Mammary epithelial cell (primary cell): ENCODE results near the gene ATP11A.

ENCODE experiments used
- EZH2 ChIP-seq: IDR thresholded peaks from 2 replicates; pipeline ENCODE4 v1.6.1; 2012; ENCODE audit warnings: low read length, inconsistent platforms, borderline replicate concordance
- TF ChIP-seq, protein P1 (sequence below), 2 donors: IDR thresholded peaks in 1 of 2; conservative IDR thresholded peaks in 1 of 2; 2 replicates each; pipeline ENCODE4 v1.5.1; 2011 to 2012; ENCODE audit warnings: inconsistent platforms in 2 of 2, low read length in 2 of 2, mild to moderate bottlenecking in 2 of 2, control low read depth in 1 of 2, low read depth in 1 of 2; ENCODE audit not compliant: insufficient read depth in 1 of 2; ENCODE audit errors: extremely low read depth in 1 of 2

DNA sequence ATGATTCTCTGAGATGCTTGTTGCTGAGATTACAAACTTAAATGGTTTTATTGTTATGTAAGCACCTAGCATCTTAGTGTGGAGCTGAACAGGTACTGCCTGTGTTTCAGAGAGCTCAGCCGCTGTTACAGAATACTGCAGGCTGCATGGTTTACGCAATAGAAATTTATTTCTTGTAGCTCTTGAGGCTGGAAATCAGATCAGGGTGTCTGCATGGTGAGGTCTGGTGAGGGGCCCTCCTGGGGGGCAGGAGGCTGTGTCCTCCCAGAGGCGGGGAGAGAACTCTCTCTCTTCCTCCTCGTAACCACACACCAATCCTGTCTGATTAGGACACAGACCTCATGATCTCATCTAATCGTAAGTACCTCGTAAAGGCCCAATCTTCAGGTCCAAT is 13.1 kb downstream of the ATP11A start:
- TF ChIP-seq, protein P1, sequence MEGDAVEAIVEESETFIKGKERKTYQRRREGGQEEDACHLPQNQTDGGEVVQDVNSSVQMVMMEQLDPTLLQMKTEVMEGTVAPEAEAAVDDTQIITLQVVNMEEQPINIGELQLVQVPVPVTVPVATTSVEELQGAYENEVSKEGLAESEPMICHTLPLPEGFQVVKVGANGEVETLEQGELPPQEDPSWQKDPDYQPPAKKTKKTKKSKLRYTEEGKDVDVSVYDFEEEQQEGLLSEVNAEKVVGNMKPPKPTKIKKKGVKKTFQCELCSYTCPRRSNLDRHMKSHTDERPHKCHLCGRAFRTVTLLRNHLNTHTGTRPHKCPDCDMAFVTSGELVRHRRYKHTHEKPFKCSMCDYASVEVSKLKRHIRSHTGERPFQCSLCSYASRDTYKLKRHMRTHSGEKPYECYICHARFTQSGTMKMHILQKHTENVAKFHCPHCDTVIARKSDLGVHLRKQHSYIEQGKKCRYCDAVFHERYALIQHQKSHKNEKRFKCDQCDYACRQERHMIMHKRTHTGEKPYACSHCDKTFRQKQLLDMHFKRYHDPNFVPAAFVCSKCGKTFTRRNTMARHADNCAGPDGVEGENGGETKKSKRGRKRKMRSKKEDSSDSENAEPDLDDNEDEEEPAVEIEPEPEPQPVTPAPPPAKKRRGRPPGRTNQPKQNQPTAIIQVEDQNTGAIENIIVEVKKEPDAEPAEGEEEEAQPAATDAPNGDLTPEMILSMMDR (conservative IDR thresholded peaks at IDR 0.05 in 1 of 2, IDR thresholded peaks at IDR 0.05 in 1 of 2; ENCODE audit: extremely low read depth in 1 of 2, insufficient read depth in 1 of 2, low read depth in 1 of 2, low read length in 2 of 2) = no peak
- TF ChIP-seq EZH2 = no peak
